ENCODE data around the gene ZC3H12C. TPM values are rescaled to one million over a fixed set of nuclear protein-coding genes. Genes with fewer than 3 reads are reported as not detected.
A peak's percentile ranks its signal among the peaks of the same experiment; 100 is the strongest.

Gene ZC3H12C
- polyA plus RNA-seq, 1 donor from 2014 or later: not detected

- Mint-ChIP-seq H3K36me3 (no peaks in the 10 kb centered on the region), H3K9me3 (no peaks in the 10 kb centered on the region), H3K27me3 (peaks cover 2% of the 10 kb centered on the region), H3K4me1 (no peaks in the 10 kb centered on the region), H3K27ac (no peak overlapping the region), H3K4me3 (no peak overlapping the region)
These were observed 72.1 kb downstream of the ZC3H12C start for GRCh38 chr11:110165039-110165925.

DNA sequence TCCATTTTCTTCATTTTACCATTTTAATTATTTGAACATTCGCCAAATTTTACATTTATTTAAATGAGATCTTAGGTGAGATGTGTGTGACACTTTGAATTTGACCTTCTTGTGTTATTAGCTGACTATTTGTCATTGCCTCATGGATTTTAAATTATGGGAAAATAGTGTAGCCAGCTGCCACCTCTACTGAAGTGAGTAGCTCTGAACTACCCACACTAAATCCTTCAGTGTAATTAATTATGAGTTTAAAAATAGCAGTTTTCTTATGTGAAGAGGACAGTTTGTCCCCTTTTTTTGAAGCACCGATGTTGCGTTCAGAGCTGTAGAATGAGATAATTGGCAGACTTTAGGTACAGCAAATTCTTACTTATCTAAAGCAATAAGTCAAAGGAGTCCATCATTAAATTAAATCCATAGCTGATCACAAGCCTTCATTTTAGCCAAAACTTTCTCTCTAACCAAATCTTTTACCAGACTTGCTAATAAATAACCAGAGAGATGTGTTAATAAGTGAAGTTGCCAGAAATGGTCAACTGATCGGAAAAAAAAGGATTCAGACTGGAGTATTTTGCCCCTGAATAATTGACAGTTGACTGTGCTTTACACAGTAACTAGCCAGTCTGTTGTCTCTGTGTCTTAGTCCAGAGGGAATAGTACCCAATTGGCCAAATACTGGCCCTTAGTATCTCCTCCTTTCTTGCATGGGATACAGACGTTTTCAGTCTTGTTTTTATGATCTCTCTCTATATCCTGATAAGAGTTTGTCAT, 75.0 kb downstream of the ZC3H12C start:
- Mint-ChIP-seq H3K9me3 (no peaks in the 10 kb centered on the region), H3K4me1 (no peaks in the 10 kb centered on the region), H3K4me3 (no peak overlapping the region), H3K36me3 (no peaks in the 10 kb centered on the region), H3K27ac (no peak overlapping the region), H3K27me3 (no peaks in the 10 kb centered on the region)

- Mint-ChIP-seq H3K9me3 (no peaks in the 10 kb centered on the region), H3K4me1 (peaks cover 5 to 6% (median 5%) of the 10 kb centered on the region in 3 donors), H3K27me3 (peaks cover 3% of the 10 kb centered on the region), H3K27ac (no peak overlapping the region), H3K36me3 (no peaks in the 10 kb centered on the region), H3K4me3 (no peak overlapping the region)
These were observed 76.5 kb downstream of the ZC3H12C start for GRCh38 chr11:110169738-110170137.

- Mint-ChIP-seq H3K27me3 (peaks cover 3% of the 10 kb centered on the region), H3K36me3 (no peaks in the 10 kb centered on the region), H3K27ac (no peak overlapping the region), H3K9me3 (no peaks in the 10 kb centered on the region), H3K4me1 (peaks cover 5 to 6% (median 5%) of the 10 kb centered on the region in 3 donors), H3K4me3 (no peak overlapping the region)
These were observed 79.4 kb downstream of the ZC3H12C start for GRCh38 chr11:110172468-110173065.

DNA sequence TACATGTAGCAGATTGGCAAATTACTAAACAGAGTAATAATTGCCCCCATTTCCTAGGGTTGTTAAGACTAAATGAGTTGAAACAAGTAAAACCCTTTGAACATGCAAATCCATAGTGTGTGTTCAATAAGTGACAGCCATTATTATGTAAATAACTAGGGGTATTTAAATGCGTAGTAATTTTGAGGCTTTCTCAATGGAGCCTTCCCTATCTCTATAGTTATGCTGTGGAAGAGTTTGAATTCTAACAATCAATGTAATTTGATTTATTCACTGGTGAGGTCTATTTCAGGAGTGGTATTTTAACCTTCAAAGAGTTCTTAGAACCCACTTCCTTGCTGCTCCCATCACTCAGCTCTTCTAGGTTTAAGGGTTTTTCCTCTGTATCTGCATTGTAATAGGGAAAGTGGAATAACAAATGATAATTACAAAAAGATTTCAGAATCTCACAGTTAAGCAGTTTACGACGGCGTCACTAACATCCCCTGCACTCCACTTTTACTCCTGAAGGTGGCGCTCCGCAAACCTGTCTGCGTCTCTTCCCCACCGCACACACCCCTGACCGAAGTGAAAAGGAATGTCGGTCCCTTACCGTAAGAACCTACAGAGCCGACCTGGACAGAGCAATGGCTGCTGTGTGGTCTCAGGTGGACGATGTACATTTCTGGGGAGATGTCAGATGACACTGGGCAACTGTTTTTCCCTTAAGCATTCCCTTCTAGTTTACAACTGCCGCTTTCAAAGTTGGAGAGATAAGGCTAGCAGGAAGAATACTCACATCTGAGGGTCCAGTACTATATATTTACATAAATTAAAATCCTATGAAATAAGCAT, 80.8 kb downstream of the ZC3H12C start:
- H3K27me3 Mint-ChIP-seq: peaks cover 3% of the 10 kb centered on the region
- peak overlapping the region in 1 of 4 donors; percentile 90 for H3K4me3 Mint-ChIP-seq
- H3K9me3 Mint-ChIP-seq: no peaks in the 10 kb centered on the region
- H3K27ac Mint-ChIP-seq: no peak overlapping the region
- no peaks in the 10 kb centered on the region for H3K36me3 Mint-ChIP-seq
- peaks cover 5 to 6% (median 5%) of the 10 kb centered on the region in 3 donors for H3K4me1 Mint-ChIP-seq

GRCh38 chr11:110174645-110175310, 81.6 kb downstream of the ZC3H12C start:
- H3K27me3 Mint-ChIP-seq: peaks cover 3% of the 10 kb centered on the region
- no peak overlapping the region for H3K27ac Mint-ChIP-seq
- H3K4me1 Mint-ChIP-seq: peaks cover 5 to 6% (median 5%) of the 10 kb centered on the region in 3 donors
- no peaks in the 10 kb centered on the region for H3K9me3 Mint-ChIP-seq
- no peaks in the 10 kb centered on the region for H3K36me3 Mint-ChIP-seq
- peak overlapping the region in 1 of 4 donors; percentile 68 for H3K4me3 Mint-ChIP-seq

GRCh38 chr11:110176366-110177085, 83.3 kb downstream of the ZC3H12C start:
- peaks cover 5 to 6% (median 5%) of the 10 kb centered on the region in 3 donors for H3K4me1 Mint-ChIP-seq
- peaks cover 2% of the 10 kb centered on the region for H3K36me3 Mint-ChIP-seq
- no peaks in the 10 kb centered on the region for H3K9me3 Mint-ChIP-seq
- H3K27me3 Mint-ChIP-seq: peaks cover 5% of the 10 kb centered on the region
- H3K27ac Mint-ChIP-seq: no peak overlapping the region
- no peak overlapping the region for H3K4me3 Mint-ChIP-seq

DNA sequence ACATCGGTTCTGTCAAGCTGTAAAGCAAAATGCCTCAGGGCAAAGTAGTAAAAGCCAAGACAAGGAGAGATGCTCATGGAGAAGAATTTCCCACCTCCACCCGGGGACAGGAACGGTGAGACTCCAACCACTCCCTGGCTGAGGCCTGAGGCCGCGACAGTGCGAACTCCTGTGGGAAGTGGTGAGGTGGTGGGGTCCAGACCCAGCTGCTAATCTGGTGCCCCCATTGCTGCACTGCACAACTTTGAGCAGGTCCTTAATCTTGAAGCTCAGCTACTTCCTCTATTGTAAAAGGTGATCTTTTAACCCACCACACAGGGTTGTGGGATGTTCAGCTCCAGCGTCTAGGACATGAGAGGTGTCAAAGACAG, 83.9 kb downstream of the ZC3H12C start:
- peaks cover 5 to 6% (median 5%) of the 10 kb centered on the region in 3 donors for H3K4me1 Mint-ChIP-seq
- peak overlapping the region in 1 of 4 donors; percentile 8 for H3K4me3 Mint-ChIP-seq
- no peaks in the 10 kb centered on the region for H3K9me3 Mint-ChIP-seq
- peaks cover 2% of the 10 kb centered on the region for H3K36me3 Mint-ChIP-seq
- peaks cover 9% of the 10 kb centered on the region for H3K27me3 Mint-ChIP-seq
- H3K27ac Mint-ChIP-seq: no peak overlapping the region

- Mint-ChIP-seq H3K27ac (no peak overlapping the region), H3K4me3 (no peak overlapping the region), H3K4me1 (peaks cover 2 to 3% (median 3%) of the 10 kb centered on the region in 3 donors), H3K9me3 (no peaks in the 10 kb centered on the region), H3K27me3 (peaks cover 11% of the 10 kb centered on the region), H3K36me3 (peaks cover 2% of the 10 kb centered on the region)
These were observed 85.9 kb downstream of the ZC3H12C start for GRCh38 chr11:110179064-110179463.

DNA sequence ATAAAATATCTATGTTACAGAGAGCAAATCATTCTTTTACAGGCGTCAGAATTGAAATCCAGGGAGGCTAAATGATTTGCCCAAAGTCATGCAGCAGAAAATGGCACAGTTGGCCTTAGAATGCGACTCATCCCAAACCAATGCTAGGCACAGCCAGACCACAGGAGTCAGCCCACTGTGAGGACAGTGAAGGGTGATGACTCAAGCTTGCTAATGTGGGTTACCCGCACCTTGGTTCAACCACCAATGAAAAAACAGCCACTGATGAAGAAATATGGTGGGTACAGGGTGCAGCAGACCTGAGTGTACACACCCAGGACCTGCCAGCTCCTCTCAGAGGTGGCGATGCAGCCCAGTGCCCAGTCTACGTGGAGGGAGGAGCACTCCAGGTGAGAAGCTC, 89.7 kb downstream of the ZC3H12C start:
- Mint-ChIP-seq H3K4me3 (no peak overlapping the region), H3K9me3 (no peaks in the 10 kb centered on the region), H3K27ac (no peak overlapping the region), H3K4me1 (no peaks in the 10 kb centered on the region), H3K27me3 (peaks cover 19% of the 10 kb centered on the region), H3K36me3 (peaks cover 2% of the 10 kb centered on the region)

GRCh38 chr11:110184456-110184855, 91.3 kb downstream of the ZC3H12C start:
- Mint-ChIP-seq H3K36me3 (peaks cover 2% of the 10 kb centered on the region), H3K4me1 (no peaks in the 10 kb centered on the region), H3K9me3 (peaks cover 0 to 1% (median 0%) of the 10 kb centered on the region in 3 donors), H3K27me3 (peaks cover 22% of the 10 kb centered on the region), H3K27ac (peak overlapping the region in 1 of 3 donors; percentile 39), H3K4me3 (no peak overlapping the region)

- no peak overlapping the region for H3K27ac Mint-ChIP-seq
- peaks cover 0 to 2% (median 0%) of the 10 kb centered on the region in 3 donors for H3K9me3 Mint-ChIP-seq
- peaks cover 2% of the 10 kb centered on the region for H3K36me3 Mint-ChIP-seq
- no peak overlapping the region for H3K4me3 Mint-ChIP-seq
- H3K27me3 Mint-ChIP-seq: peaks cover 24% of the 10 kb centered on the region
- no peaks in the 10 kb centered on the region for H3K4me1 Mint-ChIP-seq
These were observed 92.0 kb downstream of the ZC3H12C start for GRCh38 chr11:110185121-110185591.

DNA sequence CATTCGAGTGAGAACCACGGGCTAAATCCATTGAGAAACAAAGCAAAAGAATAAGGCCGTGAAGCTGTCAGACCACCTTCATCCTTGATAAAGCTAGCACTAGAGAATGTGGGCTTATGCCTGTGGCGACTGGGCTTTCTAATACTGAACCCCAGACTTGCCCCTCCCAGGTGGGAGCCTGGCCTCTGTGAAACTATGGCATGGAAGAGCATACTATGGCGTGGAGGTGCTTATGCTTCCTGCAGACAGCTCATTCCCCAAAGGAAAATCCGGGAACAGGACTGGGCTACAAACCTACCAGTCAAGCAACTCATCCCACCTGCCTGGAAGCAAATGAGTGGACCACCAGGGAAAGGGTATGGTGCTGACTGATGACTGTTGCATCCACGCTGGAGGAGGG, 92.4 kb downstream of the ZC3H12C start:
- Mint-ChIP-seq H3K27ac (no peak overlapping the region), H3K9me3 (peaks cover 0 to 6% (median 0%) of the 10 kb centered on the region in 3 donors), H3K4me3 (no peak overlapping the region), H3K4me1 (peaks cover 0 to 3% (median 0%) of the 10 kb centered on the region in 3 donors), H3K36me3 (peaks cover 2% of the 10 kb centered on the region), H3K27me3 (peaks cover 27% of the 10 kb centered on the region)

Data from IgD-negative memory B cell (primary cell).